C4-2B (cell line): ENCODE results near the gene DKK3.

Experiments
- ZFX ChIP-seq: fragments of 450-650 bp; IDR thresholded peaks from 2 replicates; pipeline ENCODE4 v1.6.1; 2017
- TF ChIP-seq, protein P1 (sequence below): fragments of 450-650 bp; conservative IDR thresholded peaks from 2 replicates; pipeline ENCODE4 v1.5.1; 2017; ENCODE audit warnings: mild to moderate bottlenecking

DNA sequence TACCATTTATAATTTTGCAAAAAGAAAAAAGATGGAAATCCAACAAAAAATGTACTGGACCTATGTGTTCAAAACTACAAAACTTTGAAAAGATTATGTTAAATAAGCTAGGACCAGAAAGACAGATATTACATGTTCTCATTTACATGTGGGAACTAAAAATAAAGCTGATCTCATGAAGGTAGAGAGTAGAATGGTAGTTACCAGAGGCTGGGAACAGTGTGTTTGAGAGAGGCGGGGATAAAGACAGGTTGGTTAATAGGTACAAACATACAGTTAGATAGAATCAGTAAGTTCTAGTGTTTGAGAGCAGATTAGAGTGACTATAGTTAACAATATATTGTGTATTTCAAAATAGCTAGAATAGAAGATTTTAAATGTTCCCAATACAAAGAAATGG is 95.0 kb downstream of the DKK3 start:
- TF ChIP-seq, protein P1, sequence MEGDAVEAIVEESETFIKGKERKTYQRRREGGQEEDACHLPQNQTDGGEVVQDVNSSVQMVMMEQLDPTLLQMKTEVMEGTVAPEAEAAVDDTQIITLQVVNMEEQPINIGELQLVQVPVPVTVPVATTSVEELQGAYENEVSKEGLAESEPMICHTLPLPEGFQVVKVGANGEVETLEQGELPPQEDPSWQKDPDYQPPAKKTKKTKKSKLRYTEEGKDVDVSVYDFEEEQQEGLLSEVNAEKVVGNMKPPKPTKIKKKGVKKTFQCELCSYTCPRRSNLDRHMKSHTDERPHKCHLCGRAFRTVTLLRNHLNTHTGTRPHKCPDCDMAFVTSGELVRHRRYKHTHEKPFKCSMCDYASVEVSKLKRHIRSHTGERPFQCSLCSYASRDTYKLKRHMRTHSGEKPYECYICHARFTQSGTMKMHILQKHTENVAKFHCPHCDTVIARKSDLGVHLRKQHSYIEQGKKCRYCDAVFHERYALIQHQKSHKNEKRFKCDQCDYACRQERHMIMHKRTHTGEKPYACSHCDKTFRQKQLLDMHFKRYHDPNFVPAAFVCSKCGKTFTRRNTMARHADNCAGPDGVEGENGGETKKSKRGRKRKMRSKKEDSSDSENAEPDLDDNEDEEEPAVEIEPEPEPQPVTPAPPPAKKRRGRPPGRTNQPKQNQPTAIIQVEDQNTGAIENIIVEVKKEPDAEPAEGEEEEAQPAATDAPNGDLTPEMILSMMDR, result no peak
- TF ChIP-seq ZFX, result no peak
